Glomerular visceral epithelial cell (primary cell): Measurements from ENCODE around the gene GRIN2C.
"Not testable (repeated sequence)": the region's sequence is repeated elsewhere in the genome, so short reads cannot be mapped to it uniquely, and the experiment has no call there.

Experiments
- DNase-seq: peaks from one replicate; pipeline ENCODE4 v3.0.0-alpha.2; 2016; ENCODE audit errors: extremely low spot score

GRIN2C gene

DNA sequence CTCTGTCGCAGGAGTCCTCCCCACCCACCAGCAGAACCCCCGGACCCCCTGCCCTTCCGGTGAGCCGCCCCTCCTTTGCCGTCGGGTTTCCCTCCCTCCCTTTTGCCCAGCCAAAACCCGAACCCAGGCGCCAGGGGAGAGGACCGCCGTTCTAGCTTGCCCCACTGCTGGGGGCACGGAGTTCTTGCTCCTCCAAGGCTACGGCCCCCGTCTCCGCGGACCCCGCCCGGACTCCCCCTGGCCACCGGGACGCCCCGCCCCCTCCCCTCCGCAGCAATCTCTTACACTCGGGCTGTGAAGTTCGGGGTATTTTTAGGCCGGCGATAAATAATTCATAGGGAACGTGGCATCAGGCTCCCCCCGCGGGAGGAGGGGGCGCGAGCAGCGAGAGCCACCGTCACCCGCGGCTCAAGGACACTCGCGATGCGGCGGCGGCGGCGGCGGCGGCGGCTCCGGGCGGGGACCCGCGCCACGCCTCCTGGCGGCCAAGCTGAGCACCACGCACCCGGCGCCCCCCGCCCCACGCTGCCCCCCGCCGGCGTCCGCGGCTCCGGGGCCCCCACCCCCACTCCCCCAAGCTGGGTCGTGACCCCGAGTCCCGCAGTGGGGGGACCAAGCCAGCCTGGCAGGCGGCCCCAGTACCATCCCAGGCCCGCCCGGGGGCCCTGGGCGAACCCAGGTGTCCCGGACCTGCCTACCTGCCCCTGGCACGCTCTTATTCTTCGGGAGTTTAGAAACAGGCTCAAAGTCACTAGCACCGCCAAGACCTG lies at the start of gene GRIN2C:
Gene GRIN2C, minus strand, starts transcription at position 427 of the 770 bp plus-strand sequence. CDS start 4,793 bp downstream, outside the sequence.
- DNase-seq = no peak

GRCh38 chr17:74909097-74909496 lies 49.4 kb upstream of the GRIN2C start:
- not testable (repeated sequence) for DNase-seq

DNA sequence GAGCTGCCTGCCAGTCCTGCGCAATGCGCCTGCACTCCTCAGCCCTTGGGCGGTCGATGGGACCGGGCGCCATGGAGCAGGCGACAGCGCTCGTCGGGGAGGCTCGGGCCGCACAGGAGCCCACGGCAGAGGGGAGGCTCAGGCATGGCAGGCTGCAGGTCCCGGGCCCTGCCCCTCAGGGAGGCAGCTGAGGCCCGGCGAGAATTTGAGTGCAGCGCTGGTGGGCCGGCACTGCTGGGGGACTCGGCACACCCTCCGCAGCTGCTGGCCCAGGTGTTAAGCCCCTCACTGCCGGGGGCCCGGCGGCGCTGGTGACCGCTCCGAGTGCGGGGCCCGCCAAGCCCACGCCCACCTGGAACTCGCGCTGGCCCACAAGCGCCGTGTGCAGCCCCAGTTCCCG lies 47.3 kb upstream of the GRIN2C start:
- DNase-seq = no peak

DNA sequence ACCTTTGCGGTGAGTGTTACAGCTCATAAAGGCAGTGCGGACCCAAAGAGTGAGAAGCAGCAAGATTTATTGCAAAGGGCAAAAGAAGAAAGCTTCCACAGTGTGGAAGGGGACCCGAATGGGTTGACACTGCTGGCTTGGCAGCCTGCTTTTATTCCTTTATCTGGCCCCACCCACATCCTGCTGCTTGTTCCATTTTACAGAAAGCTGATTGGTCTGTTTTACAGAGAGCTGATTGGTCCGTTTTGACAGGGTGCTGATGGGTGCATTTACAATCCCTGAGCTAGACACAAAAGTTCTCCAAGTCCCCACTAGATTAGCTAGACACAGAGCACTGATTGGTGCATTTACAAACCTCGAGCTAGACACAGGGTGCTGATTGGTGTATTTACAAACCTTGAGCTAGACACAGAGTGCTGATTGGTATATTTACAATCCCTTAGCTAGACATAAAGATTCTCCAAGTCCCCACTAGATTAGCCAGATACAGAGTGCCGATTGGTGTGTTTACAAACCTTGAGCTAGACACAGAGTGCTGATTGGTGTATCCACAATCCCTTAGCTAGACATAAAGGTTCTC lies 46.6 kb upstream of the GRIN2C start:
- DNase-seq = not testable (repeated sequence)

- DNase-seq = no peak
Measured at GRCh38 chr17:74904687-74905409, 45.2 kb upstream of the GRIN2C start.

- DNase-seq = no peak
Measured at GRCh38 chr17:74903671-74904070, 44.0 kb upstream of the GRIN2C start.

- DNase-seq = no peak
Measured at GRCh38 chr17:74903034-74903433, 43.3 kb upstream of the GRIN2C start.

- DNase-seq = no peak
Measured at GRCh38 chr17:74901353-74902135, 41.9 kb upstream of the GRIN2C start.

- no peak for DNase-seq
Measured at GRCh38 chr17:74900208-74900607, 40.5 kb upstream of the GRIN2C start.

- no peak for DNase-seq
Measured at GRCh38 chr17:74898376-74898946, 38.8 kb upstream of the GRIN2C start.

- DNase-seq = no peak
Measured at GRCh38 chr17:74893936-74894671, 34.4 kb upstream of the GRIN2C start.

DNA sequence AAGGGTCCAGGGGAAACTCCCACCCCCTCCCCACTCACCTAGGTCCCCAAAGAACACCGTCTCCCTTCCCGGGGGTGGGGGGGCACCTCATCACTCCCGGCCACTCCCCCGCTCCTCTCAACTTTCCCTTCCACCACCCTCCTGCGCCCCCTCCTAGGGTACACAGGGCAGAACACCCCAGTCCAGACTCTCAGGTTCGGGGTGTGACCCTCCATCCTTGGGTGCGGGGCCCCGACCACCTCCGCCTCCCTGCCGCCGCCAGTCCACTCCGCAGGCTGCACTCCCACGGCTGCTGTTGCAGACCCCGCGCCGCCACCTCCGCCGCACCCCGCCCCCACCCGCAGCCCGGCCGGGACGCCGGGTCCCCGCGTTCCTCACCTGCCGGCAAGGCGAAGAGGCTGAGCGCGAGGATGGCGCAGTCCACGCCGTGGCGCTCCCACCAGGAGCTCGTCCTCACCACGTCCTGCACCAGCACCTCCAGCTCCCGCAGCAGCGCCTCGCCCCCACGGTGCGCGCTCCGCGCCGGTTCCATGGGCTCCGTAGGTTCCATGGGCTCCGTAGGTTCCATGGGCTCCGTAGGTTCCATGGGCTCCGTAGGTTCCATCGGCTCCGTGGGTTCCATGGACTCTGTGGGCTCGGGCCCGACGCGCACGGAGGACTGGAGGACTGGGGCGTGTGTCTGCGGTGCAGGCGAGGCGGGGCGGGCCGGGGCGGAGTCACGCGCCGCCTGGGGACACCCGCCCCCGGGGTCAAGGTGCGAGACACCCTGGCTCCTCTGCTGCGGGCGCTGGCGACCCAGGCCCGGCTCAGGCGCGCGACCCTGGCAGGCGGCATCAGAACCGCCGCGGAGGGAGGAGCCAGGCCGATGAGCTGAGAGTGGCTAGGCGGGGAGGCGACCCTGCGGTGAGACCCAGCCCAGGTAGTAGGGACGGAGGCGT lies 33.6 kb upstream of the GRIN2C start, which contains the start of gene FADS6:
Gene FADS6, minus strand, starts transcription at position 660 of the 938 bp plus-strand sequence. Its CDS starts 38 bp downstream, at position 622.
- DNase-seq = no peak

DNA sequence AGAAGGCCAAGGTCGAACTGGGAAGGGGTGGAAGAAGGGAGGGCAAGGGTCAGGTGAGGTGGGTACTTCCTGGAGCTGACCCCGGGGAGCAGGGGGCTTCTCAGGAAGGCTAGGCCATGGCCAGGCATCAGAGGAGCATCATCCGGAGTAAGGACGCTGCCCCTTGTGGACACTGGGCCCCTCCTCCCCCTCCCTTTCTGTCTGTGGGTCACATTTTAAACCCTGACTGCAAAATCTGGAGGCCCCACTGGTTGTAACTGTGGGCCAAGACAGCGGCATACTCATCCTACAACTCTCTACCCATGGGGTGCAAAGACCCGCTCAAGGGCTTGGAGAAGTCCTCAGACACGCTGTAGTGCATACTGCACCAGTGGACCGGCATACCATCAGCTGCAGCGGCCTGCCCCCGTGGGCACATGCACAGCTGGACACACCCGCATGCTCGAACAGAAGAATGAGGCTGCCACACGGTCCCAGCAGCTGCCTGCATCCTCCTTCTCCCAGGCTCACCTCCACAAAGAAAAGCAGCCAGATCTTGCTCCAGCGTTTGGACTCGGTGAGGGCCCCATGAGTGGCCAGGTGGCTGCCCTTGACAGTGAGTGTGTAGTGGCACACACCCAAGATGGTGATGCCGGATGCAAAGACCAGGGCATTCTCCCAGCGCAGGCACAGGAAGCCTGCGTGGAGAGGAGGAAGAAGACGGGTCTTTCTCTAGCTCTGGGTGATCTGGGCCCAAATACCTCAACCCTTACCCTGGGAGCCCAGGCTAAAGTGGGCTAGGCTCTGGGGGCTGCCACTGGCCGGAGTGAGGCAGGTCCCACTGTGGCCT lies 32.5 kb upstream of the GRIN2C start:
- DNase-seq = no peak

DNA sequence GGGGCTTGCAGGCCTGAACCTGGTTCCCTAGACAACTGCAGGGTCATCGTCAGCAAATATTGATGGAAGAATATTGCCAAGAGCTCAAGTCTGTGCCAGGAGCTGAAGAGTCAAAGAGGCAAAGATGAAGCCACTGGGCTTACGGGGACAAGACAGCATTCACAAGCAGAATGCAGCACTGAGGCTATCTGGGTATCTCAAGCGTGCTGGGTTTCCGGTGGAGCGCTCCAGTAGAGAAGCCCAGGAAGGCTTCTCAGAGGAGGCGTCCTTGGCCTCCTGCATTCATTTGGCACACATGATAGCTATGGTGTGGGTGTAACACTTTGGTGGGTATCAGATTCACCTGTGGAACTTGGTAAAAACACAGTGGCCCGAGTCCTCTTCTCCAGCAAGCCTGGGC lies 30.9 kb upstream of the GRIN2C start:
- DNase-seq = no peak

- DNase-seq = no peak
Measured at GRCh38 chr17:74888469-74888868, 28.8 kb upstream of the GRIN2C start.

DNA sequence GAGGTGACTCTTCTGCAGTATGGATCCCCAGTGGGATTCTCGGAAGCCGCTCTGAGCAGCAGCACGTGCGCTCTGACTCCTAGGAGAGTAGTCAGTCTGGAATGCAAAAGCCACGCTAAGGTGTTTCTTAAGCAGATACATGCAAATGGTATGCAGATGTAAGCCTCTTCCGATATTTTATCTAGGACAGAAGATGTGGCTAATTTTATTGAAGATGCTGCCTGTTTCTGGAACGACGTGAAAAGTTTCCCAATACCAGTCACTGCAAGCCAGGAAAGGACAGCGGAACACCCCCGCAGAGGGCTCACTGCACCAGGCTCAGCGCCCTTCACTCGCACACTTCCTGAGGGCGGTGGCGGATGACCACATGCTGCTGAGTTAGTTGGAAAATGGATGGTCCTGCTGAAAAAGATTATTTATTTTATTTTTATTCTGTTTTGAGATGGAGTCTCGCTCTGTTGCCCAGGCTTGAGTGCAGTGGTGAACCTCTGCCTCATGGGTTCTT lies 23.6 kb upstream of the GRIN2C start:
- no peak for DNase-seq

GRCh38 chr17:74882517-74883240 lies 23.0 kb upstream of the GRIN2C start:
- DNase-seq = no peak

GRCh38 chr17:74881073-74881472 lies 21.4 kb upstream of the GRIN2C start:
- no peak for DNase-seq
